ENCODE data around the gene ZNF497. TPM values are rescaled to one million over a fixed set of nuclear protein-coding genes. Genes with fewer than 3 reads are reported as not detected.

ZNF497 gene
- total and polyA plus RNA-seq, 2 donors (not counting 1 experiment from before 2014, with no cell fraction given) = 0.03 to 2.5 TPM

- no peak overlapping the region for H3K9ac ChIP-seq (ENCODE audit: insufficient read depth, low read length)
- H4K20me1 ChIP-seq (ENCODE audit: control insufficient read depth, extremely low read depth, insufficient read depth, low read length) = no peaks in the 10 kb centered on the region
- no peak for TF ChIP-seq EZH2 (IDR thresholded peaks at IDR 0.05; ENCODE audit: low read length, missing control alignments)
- no peak for TF ChIP-seq CTCF (conservative IDR thresholded peaks at IDR 0.05 in 1 of 2, IDR thresholded peaks at IDR 0.05 in 1 of 2; ENCODE audit: low read depth in 1 of 2, low read length in 2 of 2)
Observed at GRCh38 chr19:58355215-58355796, 7.2 kb downstream of the ZNF497 start.

GRCh38 chr19:58354478-58355030 is 8.0 kb downstream of the ZNF497 start:
- H3K4me2 ChIP-seq (ENCODE audit: extremely low read depth, insufficient read depth, low read length) = no peak overlapping the region
- no peaks in the 10 kb centered on the region for H4K20me1 ChIP-seq (ENCODE audit: control insufficient read depth, extremely low read depth, insufficient read depth, low read length)
- DNase-seq (ENCODE audit: low read depth in 2 of 2) = no peak
- H3K36me3 ChIP-seq (ENCODE audit: control insufficient read depth, insufficient read depth, low read length) = peaks cover 2% of the 10 kb centered on the region
- no peaks in the 10 kb centered on the region for H3K4me1 ChIP-seq (ENCODE audit: control insufficient read depth, extremely low read depth, insufficient read depth, low read length)
- TF ChIP-seq EZH2 (IDR thresholded peaks at IDR 0.05; ENCODE audit: low read length, missing control alignments) (no peak), CTCF (conservative IDR thresholded peaks at IDR 0.05 in 1 of 2, IDR thresholded peaks at IDR 0.05 in 1 of 2; ENCODE audit: low read depth in 1 of 2, low read length in 2 of 2) (no peak)
- H3K9me3 ChIP-seq (ENCODE audit: control insufficient read depth, insufficient read depth, low read depth, low read length) = no peaks in the 10 kb centered on the region
- H3K27me3 ChIP-seq (ENCODE audit: control insufficient read depth, insufficient read depth, low read length) = no peaks in the 10 kb centered on the region
- H3K9ac ChIP-seq (ENCODE audit: insufficient read depth, low read length) = no peak overlapping the region
- no peaks in the 10 kb centered on the region for H3K79me2 ChIP-seq (ENCODE audit: control insufficient read depth, insufficient read depth, low read length)
- H3K4me3 ChIP-seq (replicated peaks in 1 of 4; ENCODE audit: control extremely low read depth in 1 of 4, insufficient read depth in 1 of 4, low read depth in 3 of 4, low read length in 4 of 4) = no peak overlapping the region
- no peak overlapping the region for H3K27ac ChIP-seq (ENCODE audit: insufficient read depth, low read length)
- H2AFZ ChIP-seq (ENCODE audit: low read length) = no peak overlapping the region

More at GRCh38 chr19:58355215-58355796, 7.2 kb downstream of the ZNF497 start:
- Histone ChIP-seq H3K4me3 (replicated peaks in 1 of 4; ENCODE audit: control extremely low read depth in 1 of 4, insufficient read depth in 1 of 4, low read depth in 3 of 4, low read length in 4 of 4) (no peak overlapping the region), H3K79me2 (ENCODE audit: control insufficient read depth, insufficient read depth, low read length) (no peaks in the 10 kb centered on the region), H2AFZ (ENCODE audit: low read length) (no peak overlapping the region), H3K36me3 (ENCODE audit: control insufficient read depth, insufficient read depth, low read length) (peaks cover 2% of the 10 kb centered on the region), H3K4me1 (ENCODE audit: control insufficient read depth, extremely low read depth, insufficient read depth, low read length) (no peaks in the 10 kb centered on the region), H3K4me2 (ENCODE audit: extremely low read depth, insufficient read depth, low read length) (no peak overlapping the region), H3K27ac (ENCODE audit: insufficient read depth, low read length) (no peak overlapping the region), H3K9me3 (ENCODE audit: control insufficient read depth, insufficient read depth, low read depth, low read length) (no peaks in the 10 kb centered on the region), H3K27me3 (ENCODE audit: control insufficient read depth, insufficient read depth, low read length) (no peaks in the 10 kb centered on the region)
- DNase-seq (ENCODE audit: low read depth in 2 of 2) = no peak

DNA sequence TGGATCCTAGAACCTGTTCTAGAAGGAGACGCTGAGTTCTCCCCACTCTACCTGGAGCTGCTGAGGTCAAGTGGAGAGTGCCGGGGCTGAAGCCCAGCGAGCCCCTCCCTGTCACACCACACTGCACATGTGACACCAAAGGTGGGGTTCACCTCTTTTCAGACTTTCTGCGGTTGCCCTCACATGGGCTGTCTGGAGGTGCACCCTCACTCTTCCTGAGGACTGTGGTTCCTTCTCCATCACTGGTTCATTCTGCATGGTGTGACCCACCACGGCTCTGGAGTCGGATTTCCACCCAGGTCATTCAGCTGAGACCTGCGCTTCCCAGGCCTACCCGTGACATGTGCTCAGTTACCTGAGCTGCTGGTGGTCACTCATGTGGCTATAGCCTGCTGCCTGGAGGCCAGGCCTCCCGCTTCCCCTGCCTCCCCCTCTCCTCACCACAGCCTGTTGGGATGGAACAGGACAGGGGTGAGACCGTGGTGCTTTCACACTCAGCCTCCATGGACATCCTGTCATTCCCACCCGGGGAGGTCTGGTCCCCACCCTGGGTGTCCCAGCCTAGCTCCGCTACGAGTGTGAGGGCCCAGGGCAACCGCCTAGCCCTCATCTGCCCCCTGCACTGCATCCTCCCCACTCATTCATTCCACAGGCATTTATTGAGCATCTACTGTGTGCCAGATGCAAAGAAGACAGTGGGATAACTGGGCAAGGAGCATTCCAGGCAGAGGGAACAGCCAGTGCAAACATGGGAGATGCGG is 8.7 kb downstream of the ZNF497 start:
- Histone ChIP-seq H3K79me2 (ENCODE audit: control insufficient read depth, insufficient read depth, low read length) (no peaks in the 10 kb centered on the region), H3K4me1 (ENCODE audit: control insufficient read depth, extremely low read depth, insufficient read depth, low read length) (no peaks in the 10 kb centered on the region), H2AFZ (ENCODE audit: low read length) (no peak overlapping the region), H3K27me3 (ENCODE audit: control insufficient read depth, insufficient read depth, low read length) (no peaks in the 10 kb centered on the region), H3K4me3 (replicated peaks in 1 of 4; ENCODE audit: control extremely low read depth in 1 of 4, insufficient read depth in 1 of 4, low read depth in 3 of 4, low read length in 4 of 4) (no peak overlapping the region), H3K9me3 (ENCODE audit: control insufficient read depth, insufficient read depth, low read depth, low read length) (no peaks in the 10 kb centered on the region), H3K9ac (ENCODE audit: insufficient read depth, low read length) (no peak overlapping the region), H4K20me1 (ENCODE audit: control insufficient read depth, extremely low read depth, insufficient read depth, low read length) (no peaks in the 10 kb centered on the region), H3K27ac (ENCODE audit: insufficient read depth, low read length) (no peak overlapping the region), H3K36me3 (ENCODE audit: control insufficient read depth, insufficient read depth, low read length) (peaks cover 2% of the 10 kb centered on the region), H3K4me2 (ENCODE audit: extremely low read depth, insufficient read depth, low read length) (no peak overlapping the region)
- TF ChIP-seq EZH2 (IDR thresholded peaks at IDR 0.05; ENCODE audit: low read length, missing control alignments) (no peak), CTCF (conservative IDR thresholded peaks at IDR 0.05 in 1 of 2, IDR thresholded peaks at IDR 0.05 in 1 of 2; ENCODE audit: low read depth in 1 of 2, low read length in 2 of 2) (no peak)
- no peak for DNase-seq (ENCODE audit: low read depth in 2 of 2)

All from fibroblast of lung (primary cell).